ENCODE measurements around the gene SORCS3. TPM values are rescaled to one million over a fixed set of nuclear protein-coding genes. Genes with fewer than 3 reads are reported as not detected.

The SORCS3 gene
- total and polyA plus RNA-seq, 9 of the 15 experiments (the other 6 are each of a cell fraction or from before 2014, with no cell fraction given) = not detected

- no peak for TF ChIP-seq AFF1 (IDR thresholded peaks at IDR 0.05; ENCODE audit: low read depth in 1 of 2, partially characterized antibody in 2 of 2)
- no peak for TF ChIP-seq KDM5B (IDR thresholded peaks at IDR 0.05; ENCODE audit: insufficient replicate concordance, low read depth, low read length)
These were observed 463.2 kb downstream of the SORCS3 start (continued) for GRCh38 chr10:105104297-105104696.

- ATAC-seq (no peak), FAIRE-seq (no peak), DNase-seq (ENCODE audit: extremely low read depth in 1 of 4, low spot score in 3 of 4) (no peak)
- no peak overlapping the region for H3K27ac ChIP-seq (ENCODE audit: extremely low read depth, low read depth, low read length)
- H3K9ac ChIP-seq (ENCODE audit: insufficient read depth in 1 of 2, low read depth in 2 of 2, low read length in 2 of 2) = no peak overlapping the region
- no peak overlapping the region for H3K4me3 ChIP-seq
- no TSS peak for BruUV-seq (replicated peaks)
- ChIA-PET POLR2A (no interaction called here), CTCF (ENCODE audit: low intra/inter-chr PET ratio) (no interaction called here)
- H2AFZ ChIP-seq (ENCODE audit: low read depth, low read length) = no peak overlapping the region
- H4K20me1 ChIP-seq (replicated peaks; ENCODE audit: control insufficient read depth, insufficient read depth, low read length) = no peaks in the 10 kb centered on the region
- no peaks in the 10 kb centered on the region for H3K79me2 ChIP-seq (ENCODE audit: control insufficient read depth, insufficient read depth, low read length)
- no peaks in the 10 kb centered on the region for H3K9me1 ChIP-seq (ENCODE audit: control insufficient read depth, insufficient read depth, low read length)
- no peak overlapping the region for H3K4me2 ChIP-seq (ENCODE audit: insufficient read depth, low read length)
- intact Hi-C loops (cut with micrococcal nuclease) (no loop called here), in situ Hi-C loops (cut with MboI) (no loop called here)
- no peaks in the 10 kb centered on the region for H3K27me3 ChIP-seq (ENCODE audit: control insufficient read depth in 2 of 2, insufficient read depth in 2 of 2, low read length in 2 of 2)
- no peaks in the 10 kb centered on the region for H3K4me1 ChIP-seq (replicated peaks in 1 of 2; ENCODE audit: control insufficient read depth in 2 of 2, insufficient read depth in 2 of 2, low read length in 2 of 2)
- 6% methylated on average over 1 of the region's 1 CpG for WGBS (ENCODE audit: insufficient coverage, low coverage, missing lambda C conversion rate)
- no peaks in the 10 kb centered on the region for H3K36me3 ChIP-seq (ENCODE audit: control insufficient read depth, insufficient read depth, low read length)
- no peaks in the 10 kb centered on the region for H3K9me3 ChIP-seq (replicated peaks; ENCODE audit: control insufficient read depth, insufficient read depth, low read depth, low read length)
- no peak for TF ChIP-seq ZNF584 (CRISPR knock-in tag; IDR thresholded peaks at IDR 0.05; ENCODE audit: low read depth)
- TF ChIP-seq SMAD1 (IDR thresholded peaks at IDR 0.05; ENCODE audit: low read depth, low read length, partially characterized antibody) = no peak
- TF ChIP-seq ZSCAN29 (IDR thresholded peaks at IDR 0.05) = no peak
- no peak for TF ChIP-seq ZNF280A (IDR thresholded peaks at IDR 0.05; ENCODE audit: low read depth, partially characterized antibody)
- TF ChIP-seq ATF3 (IDR thresholded peaks at IDR 0.05) = no peak
- TF ChIP-seq ATF3 (CRISPR knock-in tag; conservative IDR thresholded peaks at IDR 0.05) = no peak
- TF ChIP-seq CBX2 (IDR thresholded peaks at IDR 0.05; ENCODE audit: insufficient read depth, low read length, poor library complexity, severe bottlenecking) = no peak
- no peak for TF ChIP-seq HNRNPUL1 (IDR thresholded peaks at IDR 0.05; ENCODE audit: low read length)
- TF ChIP-seq TGIF2 (CRISPR knock-in tag; IDR thresholded peaks at IDR 0.05) = no peak
- TF ChIP-seq ZNF174 (CRISPR knock-in tag; IDR thresholded peaks at IDR 0.05) = no peak
- TF ChIP-seq THRAP3 (IDR thresholded peaks at IDR 0.05; ENCODE audit: borderline replicate concordance) = no peak
These were observed 468.1 kb downstream of the SORCS3 start for GRCh38 chr10:105109164-105109563.

Data from K562 (cell line).